GM12874 (cell line): ENCODE data around the gene CAMTA1.

Source experiments
- CTCF ChIP-seq: IDR thresholded peaks from 2 replicates; pipeline ENCODE4 v1.5.1; 2011; ENCODE audit warnings: low read depth, mild to moderate bottlenecking, control low read depth, low read length, moderate library complexity; ENCODE audit not compliant: insufficient read depth

CAMTA1 gene

GRCh38 chr1:6795661-6796060 lies 10.4 kb downstream of the CAMTA1 start:
- TF ChIP-seq CTCF: no peak

- no peak for TF ChIP-seq CTCF
Measured at GRCh38 chr1:6796095-6796494, 10.8 kb downstream of the CAMTA1 start.

GRCh38 chr1:6799499-6799898 lies 14.2 kb downstream of the CAMTA1 start:
- TF ChIP-seq CTCF: no peak

DNA sequence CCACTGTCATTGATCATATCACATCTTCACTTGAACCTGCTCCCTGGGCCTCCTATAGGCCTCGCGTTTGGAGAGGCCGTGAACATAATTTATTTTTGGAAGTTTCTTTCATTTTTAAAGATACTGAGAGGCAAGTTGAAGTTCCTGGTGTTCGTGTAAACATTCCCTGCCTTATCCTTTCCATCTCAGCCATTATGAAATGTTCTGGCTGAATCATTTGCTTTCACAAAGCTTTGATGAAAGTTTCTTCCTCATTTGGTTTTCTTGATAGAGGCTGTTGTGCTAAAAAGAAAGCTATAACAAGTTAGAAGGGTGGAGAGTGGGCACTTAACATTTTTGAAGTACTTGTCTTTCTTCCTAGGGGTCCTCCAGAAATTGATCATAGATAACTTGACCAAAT lies 15.5 kb downstream of the CAMTA1 start:
- no peak for TF ChIP-seq CTCF

DNA sequence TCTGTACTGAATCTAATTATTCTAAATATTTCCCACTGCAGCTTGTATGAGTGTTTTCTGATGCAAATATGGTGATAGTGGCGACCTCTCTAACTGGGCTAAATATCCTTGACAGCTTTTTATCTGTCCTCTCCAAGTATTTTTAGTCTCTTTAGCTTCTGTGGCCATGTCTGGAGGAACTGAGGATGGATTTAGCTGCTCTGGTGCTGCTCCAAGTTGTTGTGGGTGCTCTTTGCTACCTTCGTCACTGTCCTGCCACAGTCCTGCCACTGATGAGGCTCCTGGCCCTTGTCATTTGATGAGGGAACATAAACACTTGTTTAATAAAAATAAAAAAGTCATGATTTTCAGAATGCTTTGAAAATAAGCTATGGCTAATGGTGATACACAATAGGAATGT lies 15.9 kb downstream of the CAMTA1 start:
- TF ChIP-seq CTCF: no peak

GRCh38 chr1:6801966-6802365 lies 16.7 kb downstream of the CAMTA1 start:
- TF ChIP-seq CTCF: no peak

GRCh38 chr1:6802454-6802853 lies 17.2 kb downstream of the CAMTA1 start:
- TF ChIP-seq CTCF: no peak

DNA sequence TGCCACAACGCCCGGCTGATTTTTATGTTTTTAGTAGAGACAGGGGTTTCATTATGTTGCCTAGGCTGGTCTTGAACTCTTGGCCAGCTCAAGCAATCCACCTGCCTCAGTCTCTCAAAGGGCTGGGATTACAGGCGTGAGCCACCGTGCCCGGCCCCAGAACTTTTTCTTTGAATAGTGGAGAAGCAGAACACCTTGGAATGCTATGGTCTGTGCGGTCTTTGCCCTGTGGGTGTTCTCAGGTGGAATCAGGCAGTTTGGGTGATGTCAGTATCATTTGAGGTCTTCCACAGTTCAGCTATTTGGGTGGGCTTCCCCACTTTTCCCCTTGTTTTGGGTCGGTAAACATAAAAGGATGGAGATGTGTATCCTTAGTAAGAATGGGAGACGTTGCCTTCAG lies 17.6 kb downstream of the CAMTA1 start:
- no peak for TF ChIP-seq CTCF
